Sigmoid colon (tissue), 4 donors: Measurements from ENCODE around the gene SPDYE4.

Experiments used
- CTCF ChIP-seq, 4 experiments: fragments of 450-650 bp in 3 of 4; fragments of 200-600 bp in 1 of 4; IDR thresholded peaks; one replicate each; pipeline ENCODE4 v1.5.1; 2016 to 2019; ENCODE audit warnings: antibody characterized with exemption in 4 of 4, mild to moderate bottlenecking in 3 of 4, moderate library complexity in 2 of 4
- EP300 ChIP-seq, 4 donors: sonication (generic); formaldehyde crosslinking; IDR thresholded peaks; one replicate each; pipeline ENCODE4 v1.6.1; 2017; ENCODE audit warnings: antibody characterized with exemption in 4 of 4
- POLR2A ChIP-seq, 2 donors: fragments of 450-650 bp; IDR thresholded peaks; one replicate each; pipeline ENCODE4 v1.6.1; 2016; ENCODE audit warnings: antibody characterized with exemption in 2 of 2, mild to moderate bottlenecking in 2 of 2, moderate library complexity in 2 of 2
- POLR2AphosphoS5 ChIP-seq, 4 donors: sonication (generic); formaldehyde crosslinking; IDR thresholded peaks; one replicate each; pipeline ENCODE4 v1.6.1; 2017; ENCODE audit warnings: antibody characterized with exemption in 4 of 4

GRCh38 chr17:8705427-8705826 is 52.9 kb downstream of the SPDYE4 start:
- TF ChIP-seq CTCF (IDR thresholded peaks at IDR 0.05) (no peak), POLR2A (IDR thresholded peaks at IDR 0.05) (no peak), POLR2AphosphoS5 (IDR thresholded peaks at IDR 0.05) (no peak), EP300 (IDR thresholded peaks at IDR 0.05) (no peak)
